ENCODE measurements around the gene NGDN.

Gene NGDN

GRCh38 chr14:23521785-23522640 lies 52.5 kb downstream of the NGDN start:
- no peak for DNase-seq (ENCODE audit: low spot score)

- DNase-seq (ENCODE audit: low spot score) = no peak
Measured at GRCh38 chr14:23522643-23523198, 53.2 kb downstream of the NGDN start.

GRCh38 chr14:23523229-23524016 lies 53.9 kb downstream of the NGDN start:
- DNase-seq (ENCODE audit: low spot score) = no peak

- no peak for DNase-seq (ENCODE audit: low spot score)
Measured at GRCh38 chr14:23524954-23525353, 55.5 kb downstream of the NGDN start.

- DNase-seq (ENCODE audit: low spot score) = no peak
Measured at GRCh38 chr14:23525611-23526010, 56.1 kb downstream of the NGDN start.
